ENCODE data around the gene PGBD2.
"Not testable (repeated sequence)": the region's sequence is repeated elsewhere in the genome, so short reads cannot be mapped to it uniquely, and the experiment has no call there.

PGBD2 gene

GRCh38 chr1:248926401-248927182 lies 20.6 kb downstream of the PGBD2 start:
- CTCF ChIA-PET = no interaction called here
- POLR2A ChIA-PET = no interaction called here

GRCh38 chr1:248927283-248927682 lies 21.2 kb downstream of the PGBD2 start:
- CTCF ChIA-PET; POLR2A ChIA-PET; DNase-seq (ENCODE audit: extremely low spot score): not testable (repeated sequence)

More at GRCh38 chr1:248926401-248927182, 20.6 kb downstream of the PGBD2 start:
- TF ChIP-seq SP1 (IDR thresholded peaks at IDR 0.05) (no peak), ZNF384 (IDR thresholded peaks at IDR 0.05) (no peak), ELF4 (IDR thresholded peaks at IDR 0.05) (no peak)
- DNase-seq (ENCODE audit: extremely low spot score) = no peak

- CTCF ChIA-PET, POLR2A ChIA-PET: not testable (repeated sequence)
Measured at GRCh38 chr1:248928122-248928521, 22.1 kb downstream of the PGBD2 start.

GRCh38 chr1:248930037-248930436 lies 24.0 kb downstream of the PGBD2 start:
- DNase-seq (ENCODE audit: extremely low spot score); CTCF ChIA-PET; POLR2A ChIA-PET: not testable (repeated sequence)

More at GRCh38 chr1:248928122-248928521, 22.1 kb downstream of the PGBD2 start:
- not testable (repeated sequence) for DNase-seq (ENCODE audit: extremely low spot score)

- POLR2A ChIA-PET; DNase-seq (ENCODE audit: extremely low spot score); CTCF ChIA-PET: not testable (repeated sequence)
Measured at GRCh38 chr1:248938173-248938809, 32.3 kb downstream of the PGBD2 start.

GRCh38 chr1:248944134-248944999 lies 38.3 kb downstream of the PGBD2 start:
- DNase-seq (ENCODE audit: extremely low spot score); CTCF ChIA-PET; POLR2A ChIA-PET: not testable (repeated sequence)

GRCh38 chr1:248945000-248945423 lies 39.0 kb downstream of the PGBD2 start:
- POLR2A ChIA-PET; DNase-seq (ENCODE audit: extremely low spot score); CTCF ChIA-PET: not testable (repeated sequence)

- CTCF ChIA-PET; DNase-seq (ENCODE audit: extremely low spot score); POLR2A ChIA-PET: not testable (repeated sequence)
Measured at GRCh38 chr1:248945453-248945852, 39.4 kb downstream of the PGBD2 start.

GRCh38 chr1:248945856-248946416 lies 39.9 kb downstream of the PGBD2 start:
- DNase-seq (ENCODE audit: extremely low spot score); CTCF ChIA-PET; POLR2A ChIA-PET: not testable (repeated sequence)
